Upper lobe of right lung (tissue), 1 donor: ENCODE data around the gene SIRPB2. TPM values are rescaled to one million over a fixed set of nuclear protein-coding genes. Genes with fewer than 3 reads are reported as not detected.

Source experiments
- ATAC-seq: fragments of 200-7000 bp; cut with Tn5 transposase; one replicate; pipeline ENCODE4 v1.9.1; 2020; ENCODE audit warnings: mild to moderate bottlenecking, moderate library complexity
- DNase-seq: peaks from one replicate; pipeline ENCODE4 v3.0.0-alpha.2; 2020
- H3K27ac ChIP-seq: fragments of 200-600 bp; one replicate; pipeline ENCODE4 v1.8.0; 2022
- H3K27me3 ChIP-seq: fragments of 200-600 bp; one replicate; pipeline ENCODE4 v1.8.0; 2022; ENCODE audit warnings: mild to moderate bottlenecking
- H3K36me3 ChIP-seq: fragments of 200-600 bp; one replicate; pipeline ENCODE4 v1.8.0; 2022
- H3K4me1 ChIP-seq: fragments of 200-600 bp; one replicate; pipeline ENCODE4 v1.8.0; 2022
- H3K4me3 ChIP-seq: fragments of 200-600 bp; one replicate; pipeline ENCODE4 v1.8.0; 2022; ENCODE audit warnings: mild to moderate bottlenecking
- H3K9me3 ChIP-seq: fragments of 200-600 bp; one replicate; pipeline ENCODE4 v1.8.0; 2022
- intact Hi-C: fragments of 100-400 bp; cut with DNase I; formaldehyde crosslinking; loops from one replicate; pipeline ENCODE4 v1.11.0; 2022
- total RNA-seq: library from RNA; stranded (reverse); fragmentation: NEBNext Ultra II Directional; extraction: Animal tissue kit (Norgen Biotek cat#: 25700); gene quantifications from one replicate; pipeline ENCODE4 v1.2.1, GENCODE V29; 2021
- TF ChIP-seq, protein P1 (sequence below): fragments of 200-600 bp; IDR thresholded peaks from one replicate; pipeline ENCODE4 v1.8.0; 2022; ENCODE audit warnings: antibody characterized with exemption
- donor health status: DM: no; HTN: yes; CAD: no; lungs with severe emphysema.

Gene SIRPB2
- total RNA-seq, 1 donor from 2014 or later, result 14.3 TPM

- H3K4me3 ChIP-seq, result no peak overlapping the region
- TF ChIP-seq, protein P1, sequence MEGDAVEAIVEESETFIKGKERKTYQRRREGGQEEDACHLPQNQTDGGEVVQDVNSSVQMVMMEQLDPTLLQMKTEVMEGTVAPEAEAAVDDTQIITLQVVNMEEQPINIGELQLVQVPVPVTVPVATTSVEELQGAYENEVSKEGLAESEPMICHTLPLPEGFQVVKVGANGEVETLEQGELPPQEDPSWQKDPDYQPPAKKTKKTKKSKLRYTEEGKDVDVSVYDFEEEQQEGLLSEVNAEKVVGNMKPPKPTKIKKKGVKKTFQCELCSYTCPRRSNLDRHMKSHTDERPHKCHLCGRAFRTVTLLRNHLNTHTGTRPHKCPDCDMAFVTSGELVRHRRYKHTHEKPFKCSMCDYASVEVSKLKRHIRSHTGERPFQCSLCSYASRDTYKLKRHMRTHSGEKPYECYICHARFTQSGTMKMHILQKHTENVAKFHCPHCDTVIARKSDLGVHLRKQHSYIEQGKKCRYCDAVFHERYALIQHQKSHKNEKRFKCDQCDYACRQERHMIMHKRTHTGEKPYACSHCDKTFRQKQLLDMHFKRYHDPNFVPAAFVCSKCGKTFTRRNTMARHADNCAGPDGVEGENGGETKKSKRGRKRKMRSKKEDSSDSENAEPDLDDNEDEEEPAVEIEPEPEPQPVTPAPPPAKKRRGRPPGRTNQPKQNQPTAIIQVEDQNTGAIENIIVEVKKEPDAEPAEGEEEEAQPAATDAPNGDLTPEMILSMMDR, result no peak
- ATAC-seq, result peak; percentile 82
- intact Hi-C loops, result no loop called here
- no peaks in the 10 kb centered on the region for H3K9me3 ChIP-seq
- no peaks in the 10 kb centered on the region for H3K4me1 ChIP-seq
- H3K36me3 ChIP-seq, result no peaks in the 10 kb centered on the region
- no peak overlapping the region for H3K27ac ChIP-seq
- DNase-seq, result peak; percentile 68
- H3K27me3 ChIP-seq, result no peaks in the 10 kb centered on the region
These were observed 44.4 kb upstream of the SIRPB2 start for GRCh38 chr20:1535420-1536175.

- ATAC-seq (no peak), DNase-seq (no peak)
- H3K36me3 ChIP-seq, result no peaks in the 10 kb centered on the region
- H3K9me3 ChIP-seq, result no peaks in the 10 kb centered on the region
- no peak overlapping the region for H3K27ac ChIP-seq
- no peaks in the 10 kb centered on the region for H3K27me3 ChIP-seq
- intact Hi-C loops, result no loop called here
- H3K4me1 ChIP-seq, result no peaks in the 10 kb centered on the region
- TF ChIP-seq, protein P1, result no peak
- H3K4me3 ChIP-seq, result no peak overlapping the region
These were observed 43.3 kb upstream of the SIRPB2 start for GRCh38 chr20:1534526-1534925.

- Histone ChIP-seq H3K4me1 (no peaks in the 10 kb centered on the region), H3K27ac (no peak overlapping the region), H3K9me3 (no peaks in the 10 kb centered on the region), H3K4me3 (no peak overlapping the region), H3K36me3 (no peaks in the 10 kb centered on the region), H3K27me3 (no peaks in the 10 kb centered on the region)
- DNase-seq (no peak), ATAC-seq (no peak)
- intact Hi-C loops, result no loop called here
- TF ChIP-seq, protein P1, result no peak
These were observed 41.8 kb upstream of the SIRPB2 start for GRCh38 chr20:1533059-1533458.

- ATAC-seq, result no peak
- intact Hi-C loops, result no loop called here
These were observed 37.6 kb upstream of the SIRPB2 start for GRCh38 chr20:1528811-1529210.

GRCh38 chr20:1527923-1528322 lies 36.7 kb upstream of the SIRPB2 start:
- H3K27ac ChIP-seq, result no peak overlapping the region
- H3K27me3 ChIP-seq, result no peaks in the 10 kb centered on the region
- H3K4me3 ChIP-seq, result no peak overlapping the region
- no peaks in the 10 kb centered on the region for H3K36me3 ChIP-seq
- no peaks in the 10 kb centered on the region for H3K4me1 ChIP-seq
- no peaks in the 10 kb centered on the region for H3K9me3 ChIP-seq
- DNase-seq (no peak), ATAC-seq (no peak)
- intact Hi-C loops, result no loop called here
- TF ChIP-seq, protein P1, result no peak

More at GRCh38 chr20:1528811-1529210, 37.6 kb upstream of the SIRPB2 start:
- Histone ChIP-seq H3K27me3 (no peaks in the 10 kb centered on the region), H3K4me3 (no peak overlapping the region), H3K36me3 (no peaks in the 10 kb centered on the region), H3K4me1 (no peaks in the 10 kb centered on the region), H3K27ac (no peak overlapping the region), H3K9me3 (no peaks in the 10 kb centered on the region)
- no peak for DNase-seq
- TF ChIP-seq, protein P1, result no peak
